Cardiac septum (tissue), 1 donor: Measurements from ENCODE around the gene CCNI. TPM values are rescaled to one million over a fixed set of nuclear protein-coding genes. Genes with fewer than 3 reads are reported as not detected.
"Not testable (repeated sequence)": the region's sequence is repeated elsewhere in the genome, so short reads cannot be mapped to it uniquely, and the experiment has no call there.

Experiments used
- DNase-seq: peaks from one replicate; pipeline ENCODE4 v3.0.0-alpha.2; 2020; ENCODE audit warnings: low spot score
- intact Hi-C: fragments of 100-400 bp; cut with DNase I; formaldehyde crosslinking; loops from one replicate; pipeline ENCODE4 v1.14.0; 2022
- total RNA-seq: library from RNA; stranded (reverse); fragmentation: NEBNext Ultra II Directional; extraction: Animal tissue kit (Norgen Biotek cat#: 25700); gene quantifications from one replicate; pipeline ENCODE4 v1.2.1, GENCODE V29; 2021
- donor health status: DM: no; HTN: no; CAD: no.

The CCNI gene
- total RNA-seq, 1 donor from 2014 or later = 338 TPM

DNA sequence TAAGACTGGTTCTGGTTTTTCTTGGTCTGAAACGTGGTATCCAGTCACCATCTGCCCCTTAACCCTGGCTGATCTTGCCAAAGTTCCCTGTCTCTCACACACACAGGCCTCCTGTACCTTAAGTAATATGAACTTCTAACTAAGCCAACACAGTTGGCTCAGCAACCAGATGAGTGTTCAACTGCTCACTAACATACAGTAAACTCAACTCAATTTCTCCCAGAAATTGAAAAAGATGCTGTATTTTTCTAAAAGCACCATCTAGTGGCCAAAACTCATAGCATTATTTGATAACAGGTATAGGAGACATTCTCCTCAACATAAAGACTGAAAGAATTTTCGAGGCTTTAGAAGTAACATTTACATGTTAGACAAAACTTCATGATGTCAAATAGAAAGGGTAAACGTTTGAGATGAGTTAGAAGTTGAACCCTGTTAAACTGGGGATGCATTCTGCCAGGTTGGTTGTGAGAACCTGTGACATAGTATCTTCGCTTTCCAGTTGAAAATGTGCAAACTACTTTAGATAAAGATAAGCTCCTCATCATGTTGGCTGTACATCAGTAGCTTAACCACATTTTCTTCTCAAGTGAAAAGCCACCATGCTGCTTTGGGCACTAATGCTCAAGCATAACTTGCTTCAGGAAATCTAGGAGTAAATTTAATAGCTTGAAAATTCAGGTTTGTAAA is 31.2 kb downstream of the CCNI start:
- no peak for DNase-seq
- intact Hi-C loops = loop anchor here (5.0 to 10.0 kb wide), 2 partner anchors 158 to 530 kb away; no protein-coding TSS in a partner anchor

DNA sequence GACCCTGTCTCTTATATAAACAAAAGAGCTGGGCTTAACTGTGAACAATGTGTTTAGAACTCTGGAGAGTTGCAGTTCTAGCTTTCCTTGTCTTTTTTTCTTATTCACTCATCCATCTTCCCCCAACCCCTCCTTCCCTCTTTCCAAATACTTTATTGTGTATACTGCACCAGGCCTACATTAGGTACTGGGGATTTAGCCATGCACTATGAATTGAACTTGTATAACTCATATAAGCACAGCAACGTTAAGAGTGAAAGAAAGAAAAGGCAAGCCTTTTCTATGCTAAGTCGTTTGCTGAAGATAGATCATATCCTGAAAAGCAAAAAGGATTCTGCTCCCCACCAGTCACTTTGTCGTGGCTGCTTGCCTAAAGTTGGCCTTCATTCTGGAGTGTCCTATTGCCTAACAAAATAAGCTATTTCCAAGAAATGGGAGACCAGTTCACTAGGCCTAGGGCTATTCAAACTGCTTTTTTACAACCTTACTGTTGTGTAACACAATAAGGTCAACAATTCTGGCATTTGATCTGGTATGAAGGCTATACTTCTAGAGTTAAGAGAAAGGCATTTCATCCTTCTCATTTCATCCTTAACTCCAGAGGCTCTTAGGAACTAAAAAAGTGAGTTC is 32.2 kb downstream of the CCNI start:
- intact Hi-C loops = loop anchor here (10.0 kb wide), 1 partner anchor 529 kb away; no protein-coding TSS in a partner anchor
- DNase-seq = no peak

DNA sequence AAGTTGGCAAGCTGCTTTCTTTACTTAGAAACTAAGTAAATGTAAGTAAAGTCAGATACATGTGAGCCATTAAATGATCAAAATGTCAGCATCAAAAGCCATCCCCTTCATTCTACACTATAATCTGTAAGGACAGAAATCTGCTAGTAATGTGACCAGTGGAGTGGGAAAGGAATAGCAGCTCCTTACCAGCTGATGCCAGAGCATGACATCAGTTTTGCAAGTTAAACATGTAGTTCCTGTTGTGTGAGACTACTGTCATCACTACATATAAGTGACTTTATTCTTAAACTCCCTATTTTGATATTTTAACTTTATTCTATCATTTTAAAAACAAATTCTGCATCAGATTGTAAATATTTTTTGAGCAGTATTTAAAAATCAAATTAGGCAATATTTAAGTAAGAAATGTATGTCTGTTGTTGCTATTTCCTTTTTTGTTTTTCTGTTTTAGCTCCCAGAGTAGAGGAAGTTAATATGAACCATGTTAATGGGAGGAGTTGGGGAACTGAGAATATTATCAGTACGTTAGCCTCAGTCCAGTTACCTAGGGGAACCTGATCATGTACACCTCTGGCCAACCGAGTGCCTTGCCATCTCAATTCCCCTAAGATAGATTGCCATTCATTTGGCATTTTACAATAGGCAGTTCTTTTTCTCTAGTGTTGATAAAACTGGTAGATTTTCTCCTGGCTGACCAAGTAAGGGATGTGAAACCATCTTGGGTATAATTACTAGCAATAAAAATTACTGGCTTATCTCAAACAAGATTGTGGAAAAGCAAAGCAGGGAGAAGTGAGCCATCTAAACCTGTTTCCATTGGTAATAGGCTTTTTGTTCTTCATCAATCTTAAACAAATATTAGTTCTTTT is 34.7 kb downstream of the CCNI start:
- DNase-seq = no peak
- intact Hi-C loops = loop anchor here (10.0 kb wide), 1 partner anchor 526 kb away; no protein-coding TSS in a partner anchor

DNA sequence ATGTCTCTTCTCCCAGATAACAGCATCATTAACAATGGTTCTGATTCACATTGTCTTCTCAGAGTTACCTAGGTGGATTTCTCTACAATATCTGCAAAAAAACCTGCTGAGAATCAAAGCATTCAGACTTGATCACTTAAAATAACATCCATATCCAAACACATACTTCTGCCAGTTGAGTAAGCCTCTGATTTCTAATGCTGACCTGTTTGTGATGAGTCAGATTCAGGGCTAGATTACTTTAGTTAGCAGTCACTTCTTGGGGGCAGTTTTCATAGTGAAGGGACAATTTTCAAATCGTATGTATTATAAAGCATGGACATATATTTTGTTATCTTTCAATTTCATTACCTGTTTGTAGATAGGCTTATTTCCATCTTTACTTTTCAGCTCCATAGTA is 35.5 kb downstream of the CCNI start:
- DNase-seq = no peak
- intact Hi-C loops = loop anchor here (10.0 kb wide), 1 partner anchor 525 kb away; no protein-coding TSS in a partner anchor

DNA sequence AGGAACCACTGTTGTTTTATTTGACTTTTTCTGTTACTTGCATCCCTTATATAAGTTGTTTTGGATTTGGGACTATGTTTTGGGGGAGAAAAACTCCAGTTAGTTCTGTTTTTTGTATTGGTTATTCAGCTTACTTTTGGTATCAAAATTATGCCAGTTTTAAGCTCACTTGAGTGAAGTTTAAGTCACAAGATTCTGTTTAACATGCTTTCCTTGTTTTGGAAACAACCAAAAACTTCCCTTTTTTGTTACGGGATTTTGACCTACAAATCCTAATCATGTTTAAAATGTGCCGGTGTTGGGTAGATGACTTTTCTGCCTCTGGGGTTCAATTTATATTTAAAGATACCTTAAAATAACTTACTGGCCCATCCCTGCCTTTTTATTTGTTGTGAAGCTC is 36.0 kb downstream of the CCNI start:
- DNase-seq = no peak
- intact Hi-C loops = loop anchor here (10.0 kb wide), 1 partner anchor 525 kb away; no protein-coding TSS in a partner anchor

DNA sequence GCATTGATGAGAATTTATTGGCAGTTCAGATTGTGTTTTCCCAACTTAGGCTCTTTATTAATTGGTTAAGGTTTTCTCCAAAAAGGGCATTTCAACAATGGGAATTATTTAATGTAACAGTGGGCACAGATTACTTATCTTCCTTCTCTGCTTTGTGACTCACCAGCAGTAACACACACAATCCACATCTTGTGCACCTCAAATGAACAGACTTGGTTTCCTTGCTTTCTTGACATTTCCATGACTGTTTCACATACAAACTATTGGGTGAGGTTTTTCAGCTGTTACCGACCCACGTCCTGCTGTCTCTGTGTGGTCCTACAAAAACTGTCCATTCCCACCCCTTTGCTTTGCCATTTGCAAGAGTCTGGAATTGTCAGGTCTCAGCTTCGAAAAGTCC is 38.1 kb downstream of the CCNI start:
- intact Hi-C loops = no loop called here
- no peak for DNase-seq

DNA sequence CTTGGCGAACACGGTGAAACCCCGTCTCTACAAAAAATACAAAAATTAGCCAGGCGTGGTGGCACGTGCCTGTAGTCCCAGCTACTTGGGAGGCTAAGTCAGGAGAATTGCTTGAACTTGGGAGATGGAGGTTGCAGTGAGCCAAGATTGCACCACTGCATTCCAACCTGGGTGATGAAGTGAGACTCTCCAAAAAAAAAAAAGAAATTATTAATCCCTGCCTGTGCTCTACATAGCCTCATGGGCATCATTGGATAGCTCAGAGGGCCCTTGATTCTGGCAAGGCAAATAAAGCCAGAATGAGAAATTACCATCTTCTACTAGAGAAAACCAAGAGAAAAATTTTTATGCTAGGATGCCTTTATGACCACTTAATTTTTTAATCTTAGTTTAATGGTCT is 38.6 kb downstream of the CCNI start:
- intact Hi-C loops, DNase-seq: not testable (repeated sequence)

DNA sequence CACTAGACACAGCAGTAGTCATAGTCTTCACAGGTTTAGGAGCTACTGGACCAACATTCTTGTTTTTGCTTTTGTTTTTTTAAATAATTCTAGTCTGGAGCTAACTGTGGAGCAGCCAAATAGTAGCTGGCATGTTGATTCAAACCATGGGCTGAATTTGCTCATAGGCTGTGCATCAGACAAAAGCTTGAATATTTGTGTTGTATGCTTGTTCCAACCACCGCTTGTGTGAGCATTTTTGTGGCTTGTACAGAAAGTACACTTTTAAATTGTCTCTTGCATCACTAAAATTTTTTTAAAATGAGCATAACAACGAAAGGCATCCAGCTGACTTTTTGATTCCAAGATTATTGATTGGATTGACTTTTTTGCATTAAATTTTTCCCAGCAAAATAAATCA is 39.6 kb downstream of the CCNI start:
- intact Hi-C loops = no loop called here
- no peak for DNase-seq

DNA sequence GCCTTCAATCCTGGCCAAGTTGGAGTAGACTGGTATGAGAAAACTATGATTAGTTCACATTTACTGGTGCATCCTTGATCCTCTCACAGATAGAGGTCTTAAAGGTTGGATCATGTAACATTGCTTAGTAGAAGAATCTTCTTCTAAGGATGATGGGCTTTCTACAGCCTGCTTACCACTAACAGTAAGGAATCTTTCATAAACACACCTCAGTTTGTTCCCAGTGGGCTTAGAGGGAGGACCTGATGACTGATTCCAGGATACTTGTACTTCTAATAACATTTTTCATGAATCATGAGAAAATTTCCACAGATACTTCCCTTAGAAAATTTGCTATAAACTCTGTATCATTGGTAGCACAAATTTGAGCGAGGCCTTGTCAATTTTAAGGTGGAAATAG is 40.6 kb downstream of the CCNI start:
- DNase-seq = no peak
- intact Hi-C loops = no loop called here

DNA sequence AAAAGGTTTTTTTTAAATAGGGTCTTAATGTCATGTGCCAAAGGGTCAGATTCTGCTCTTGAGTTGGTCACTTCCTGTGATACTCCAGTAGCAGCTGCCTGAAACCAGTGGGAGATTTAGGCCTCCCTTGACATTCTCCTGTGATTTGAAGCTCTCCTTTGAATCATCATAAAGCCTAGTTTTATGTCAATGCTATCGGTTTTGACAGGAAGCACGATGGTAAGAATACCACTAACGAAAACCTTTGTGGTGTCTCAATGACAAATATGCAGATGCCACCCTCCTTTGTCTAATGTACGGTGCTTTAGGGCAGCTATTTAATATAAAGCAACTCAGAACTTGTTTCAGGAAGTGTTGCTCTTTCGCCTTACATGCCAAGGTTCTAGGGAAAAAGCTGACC is 44.2 kb downstream of the CCNI start:
- no peak for DNase-seq
- intact Hi-C loops = no loop called here

DNA sequence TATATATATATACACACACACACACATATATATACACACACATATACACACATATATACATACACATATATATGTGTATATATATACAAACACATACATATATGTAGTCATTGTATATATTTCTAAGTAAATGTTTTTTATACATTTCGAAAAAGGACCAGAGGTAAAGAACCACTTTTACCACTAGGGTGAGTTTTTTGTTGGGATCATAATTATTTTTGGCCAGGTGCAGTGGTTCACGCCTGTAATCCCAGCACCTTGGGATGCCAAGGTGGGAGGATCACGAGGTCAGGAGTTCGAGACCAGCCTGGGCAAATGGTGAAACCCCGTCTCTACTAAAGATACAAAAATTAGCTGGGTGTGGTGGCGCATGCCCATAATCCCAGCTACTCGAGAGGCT is 46.0 kb downstream of the CCNI start:
- intact Hi-C loops, DNase-seq: not testable (repeated sequence)

DNA sequence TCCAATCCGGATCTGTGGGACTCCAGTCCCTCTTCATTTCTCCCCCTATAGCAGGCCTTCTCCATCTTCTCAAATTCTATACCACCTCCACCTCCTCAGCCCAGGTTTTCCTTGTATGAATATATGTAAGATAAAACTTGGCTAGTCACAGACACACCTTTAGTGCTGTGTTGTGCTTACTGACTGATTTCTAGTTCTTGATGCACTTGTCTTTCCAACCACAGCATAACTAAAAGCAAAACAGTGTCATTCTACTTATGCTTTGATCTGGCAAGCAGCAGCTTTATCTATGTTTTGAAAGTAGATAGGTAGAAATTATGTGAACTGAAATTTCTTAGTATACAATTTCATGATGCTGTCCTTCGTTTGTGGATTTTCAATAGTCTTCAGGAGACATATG is 47.5 kb downstream of the CCNI start:
- no peak for DNase-seq
- intact Hi-C loops = no loop called here

DNA sequence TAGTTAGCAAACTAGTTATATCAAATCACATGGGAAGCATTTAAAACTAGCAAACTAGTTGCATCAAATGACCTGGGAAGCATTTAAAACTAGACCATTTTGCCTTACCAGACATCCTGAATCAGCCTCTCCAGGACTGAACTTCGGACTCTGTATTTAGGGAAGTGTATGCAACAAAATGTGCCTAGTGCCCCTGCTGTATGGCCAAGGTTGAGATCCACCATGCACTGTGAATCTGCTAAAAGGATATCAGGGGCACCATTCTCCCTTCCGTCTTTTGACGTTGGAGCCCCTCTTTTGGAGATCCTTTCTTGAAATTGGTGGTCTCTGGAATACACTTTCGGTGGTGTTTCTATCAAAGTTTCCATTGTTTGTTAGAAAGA is 49.5 kb downstream of the CCNI start:
- intact Hi-C loops = no loop called here

DNA sequence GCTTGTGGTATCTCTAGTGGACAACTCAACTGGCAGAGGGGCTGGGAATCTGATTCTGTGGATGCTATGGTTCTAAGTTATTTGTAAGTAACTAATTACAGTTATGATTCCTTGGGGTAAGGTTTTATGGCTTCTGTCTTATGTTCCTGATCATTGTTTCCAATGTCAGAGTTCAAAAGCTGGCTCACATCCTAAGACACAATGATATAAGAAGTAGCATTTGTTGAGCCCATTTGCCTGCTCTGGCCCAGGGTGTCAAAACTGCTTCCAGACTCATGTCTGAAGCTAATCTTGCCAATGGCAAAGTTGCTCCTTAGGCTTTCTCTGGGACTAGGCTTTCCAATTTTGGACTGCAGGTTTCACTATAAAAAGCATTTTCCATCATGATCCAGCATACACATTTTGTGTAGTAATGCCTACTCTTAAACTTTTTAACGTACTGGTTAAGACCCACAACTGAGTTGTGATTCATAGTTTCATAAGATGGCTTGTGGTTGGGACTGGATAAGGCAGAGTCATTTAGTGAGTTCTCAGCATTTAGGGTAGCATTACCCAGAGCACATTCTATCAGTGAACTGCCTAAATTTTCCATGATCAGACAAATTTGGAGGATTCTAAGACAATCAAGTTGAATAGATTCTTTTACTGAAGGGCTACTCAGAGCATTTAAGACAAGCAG is 50.0 kb downstream of the CCNI start:
- intact Hi-C loops = no loop called here
- no peak for DNase-seq

More for the DNA sequence above, 49.5 kb downstream of the CCNI start:
- DNase-seq = no peak

DNA sequence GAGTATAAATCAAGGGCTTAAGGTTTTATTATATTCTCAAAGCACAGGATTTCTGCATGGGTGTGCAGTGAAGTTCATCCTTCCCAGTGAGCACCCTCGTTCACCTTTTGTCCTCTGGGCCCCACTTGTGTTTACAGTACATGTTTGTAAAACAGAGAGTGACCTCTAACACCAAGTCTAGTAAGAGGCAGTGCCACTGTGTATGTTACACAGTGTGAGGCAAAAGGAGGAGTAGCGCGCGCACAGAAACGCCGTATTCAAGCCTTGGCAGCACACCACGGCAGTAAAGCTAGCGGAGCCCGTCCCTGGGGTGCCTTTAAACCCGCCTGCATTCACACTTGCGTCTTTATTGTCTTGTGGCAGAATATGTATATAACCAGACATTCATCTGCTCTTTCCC is 51.9 kb downstream of the CCNI start:
- intact Hi-C loops = no loop called here
- DNase-seq = no peak

DNA sequence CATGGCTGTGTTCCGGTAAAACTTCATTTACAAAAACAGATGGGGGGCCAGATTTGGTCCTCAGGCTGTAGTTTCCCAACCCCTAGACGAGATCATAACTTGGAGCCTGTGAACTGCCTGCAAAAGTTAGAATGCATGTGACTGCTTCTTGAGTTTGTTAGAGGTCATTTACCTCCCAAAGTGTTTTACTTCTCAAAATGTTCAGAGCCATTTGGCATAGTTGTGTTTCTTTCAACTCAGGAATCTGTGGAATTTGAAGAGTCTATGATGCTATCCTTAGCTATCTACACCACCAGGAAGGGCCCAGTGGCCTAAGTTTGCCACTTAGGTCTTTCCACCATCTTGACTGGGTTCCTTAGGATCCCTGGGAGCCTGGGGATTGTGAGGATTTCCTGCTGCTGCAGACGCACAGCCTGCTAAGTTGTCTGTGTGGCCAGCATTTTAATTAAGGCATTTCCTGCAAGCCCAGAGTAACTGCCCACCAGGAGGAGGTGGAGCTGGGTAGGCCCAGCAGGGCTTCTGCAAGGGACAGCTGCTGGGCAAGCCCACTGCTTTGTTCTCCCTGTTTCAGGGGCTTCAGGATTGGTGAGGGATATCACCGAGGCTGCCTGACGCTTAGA is 53.1 kb downstream of the CCNI start:
- intact Hi-C loops = no loop called here

DNA sequence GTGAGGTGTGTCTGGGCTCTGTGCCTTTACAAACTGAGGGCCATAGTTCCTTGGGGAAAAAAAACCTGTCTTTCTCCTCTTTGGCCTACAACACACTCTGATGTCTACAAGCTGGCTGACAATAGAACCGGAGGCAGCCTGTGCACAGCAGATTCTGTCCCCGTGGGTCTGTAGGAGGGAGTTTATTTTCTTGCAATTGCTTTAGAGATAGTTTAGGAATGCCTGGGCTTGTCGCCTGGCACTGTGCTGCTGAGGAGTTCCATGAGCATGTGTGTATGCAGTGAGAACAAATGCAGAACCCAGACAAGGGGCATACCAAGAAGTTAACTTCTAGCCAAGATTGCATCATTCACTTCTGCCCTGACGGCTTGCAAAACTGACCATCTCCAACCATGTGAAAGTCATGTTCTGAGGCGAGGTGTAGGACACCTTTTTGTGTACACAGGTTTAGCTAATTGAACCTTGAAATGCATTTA is 54.1 kb downstream of the CCNI start:
- no peak for DNase-seq
- intact Hi-C loops = no loop called here

More for the DNA sequence above, 53.1 kb downstream of the CCNI start:
- no peak for DNase-seq

DNA sequence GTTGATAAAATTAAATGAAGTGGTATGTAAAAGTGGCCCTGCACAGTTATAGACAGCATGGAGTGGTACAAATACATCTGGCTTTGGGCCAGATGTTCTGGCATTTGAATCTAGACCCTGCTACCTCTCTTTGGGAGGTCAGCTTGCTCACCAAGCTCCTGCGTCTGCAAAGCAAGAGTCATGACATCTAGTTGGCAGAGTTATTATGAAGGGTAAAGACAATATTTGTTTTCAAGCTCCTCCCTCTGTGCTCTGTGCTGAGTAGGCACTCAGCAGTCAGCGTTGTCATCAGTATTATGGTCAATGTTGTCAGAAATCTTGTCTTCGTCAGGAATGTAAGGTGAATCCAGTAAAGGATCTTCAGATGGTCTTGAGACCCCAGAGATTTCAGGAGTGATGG is 55.8 kb downstream of the CCNI start:
- intact Hi-C loops = no loop called here
- no peak for DNase-seq

DNA sequence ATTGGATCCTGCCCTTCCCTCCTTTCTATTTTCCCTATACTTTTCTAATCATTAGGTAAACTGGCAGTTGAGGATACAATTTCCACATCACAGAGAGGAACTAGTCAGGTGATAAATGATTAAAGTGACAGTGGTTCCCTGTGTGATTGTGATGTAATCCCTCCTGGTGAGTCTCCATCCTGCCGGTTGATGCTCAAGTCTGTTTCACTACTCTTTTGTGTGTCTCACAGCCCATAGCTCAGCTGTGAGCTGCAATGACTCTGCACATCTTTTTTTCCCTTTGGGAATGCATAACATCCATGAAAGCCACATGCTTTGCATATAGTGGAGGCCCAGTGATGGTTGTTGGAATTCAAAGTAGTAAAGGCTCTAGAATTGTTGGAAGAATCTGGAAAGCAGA is 60.4 kb downstream of the CCNI start:
- DNase-seq = no peak
- intact Hi-C loops = no loop called here
